Ammon's horn (tissue), 1 donor: ENCODE data around the gene C16orf86.

Experiments
- DNase-seq: peaks from one replicate; pipeline ENCODE4 v3.0.0-alpha.2; 2016; ENCODE audit warnings: low spot score

Gene C16orf86

GRCh38 chr16:67653789-67654402 lies 12.7 kb upstream of the C16orf86 start:
- DNase-seq = no peak

- DNase-seq = no peak
These were observed 12.2 kb upstream of the C16orf86 start for GRCh38 chr16:67654403-67654911.

GRCh38 chr16:67655363-67655762 lies 11.3 kb upstream of the C16orf86 start:
- no peak for DNase-seq

- no peak for DNase-seq
These were observed 10.1 kb upstream of the C16orf86 start for GRCh38 chr16:67656344-67657016.

- no peak for DNase-seq
These were observed 9.5 kb upstream of the C16orf86 start for GRCh38 chr16:67657017-67657608.

DNA sequence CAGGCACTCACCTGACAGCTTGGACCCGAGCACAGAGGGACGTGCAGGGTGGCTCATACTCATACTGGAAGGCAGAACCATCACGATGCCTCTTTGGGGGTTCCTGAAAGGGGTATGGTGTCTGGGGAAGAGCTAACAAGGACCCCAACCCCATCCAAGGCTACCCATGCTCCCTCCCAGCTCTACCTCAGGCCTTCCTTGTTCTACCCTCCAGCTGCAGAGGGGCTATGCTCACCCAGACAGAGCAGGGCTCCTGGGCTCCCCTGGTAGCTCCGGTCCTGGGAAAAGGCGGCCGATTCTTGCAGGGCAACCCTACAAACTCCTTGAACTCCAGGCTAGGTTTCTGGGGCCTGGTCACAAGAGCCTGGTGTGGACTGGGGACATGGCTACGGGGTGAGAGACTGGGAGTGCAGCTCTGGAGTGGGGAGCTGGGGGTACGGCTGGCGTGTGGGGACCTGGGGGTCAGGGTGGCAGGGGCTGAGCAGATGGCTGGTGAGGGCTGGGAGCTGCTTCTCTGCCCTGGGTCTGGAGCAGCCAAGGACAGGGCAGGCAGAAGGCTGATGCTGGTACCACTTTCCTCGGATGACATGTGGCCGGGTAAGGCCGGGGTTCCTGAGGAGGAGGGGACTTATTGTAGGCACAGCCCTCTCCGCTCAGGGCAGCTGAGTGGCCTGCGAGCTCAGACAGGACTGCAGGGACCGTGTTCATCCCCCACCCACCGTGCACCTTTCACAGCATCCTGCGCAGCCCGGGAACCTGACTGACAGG lies 8.7 kb upstream of the C16orf86 start:
- DNase-seq = no peak

DNA sequence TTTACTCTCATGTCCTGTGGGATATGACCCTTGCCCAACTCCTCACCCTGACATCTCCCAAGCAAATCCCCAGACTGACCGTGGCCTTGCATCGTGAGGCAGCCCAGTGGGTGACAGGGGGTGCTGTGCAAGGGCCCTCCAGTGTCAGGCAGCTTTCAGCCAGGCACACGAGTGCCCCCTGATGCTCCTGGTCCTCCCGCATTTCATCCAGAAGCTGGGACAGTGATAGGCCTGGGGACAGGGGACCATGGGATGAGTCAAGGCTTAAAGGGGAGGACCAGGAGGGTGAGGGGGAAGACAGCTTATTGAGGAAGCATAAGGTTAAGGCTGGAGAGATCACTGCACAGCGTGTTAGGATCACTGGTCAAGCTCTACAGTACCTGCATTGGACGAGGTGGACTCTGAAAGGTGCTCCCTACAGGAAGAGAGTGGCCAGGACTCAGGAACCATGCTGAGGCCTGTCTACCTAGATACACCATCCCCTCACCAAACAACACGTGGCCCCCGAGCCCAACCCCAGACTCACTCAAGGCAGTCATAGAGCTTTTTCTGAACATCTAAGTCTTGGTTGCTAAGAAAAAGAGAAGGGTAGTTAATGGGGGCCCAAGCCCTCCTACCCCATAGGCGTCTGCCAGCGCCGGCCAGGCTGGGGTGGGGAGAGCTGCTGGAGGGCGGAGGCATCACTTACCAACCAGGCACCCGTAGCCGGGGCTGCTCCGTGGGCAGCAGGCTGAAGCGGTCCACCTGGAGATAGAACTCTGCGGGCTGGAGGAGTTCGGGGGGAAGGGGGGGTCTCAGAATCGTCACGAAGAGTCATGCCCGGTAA lies 7.6 kb upstream of the C16orf86 start:
- DNase-seq = no peak

GRCh38 chr16:67659675-67660563 lies 6.7 kb upstream of the C16orf86 start, which contains the start of gene ACD:
ACD (minus strand) TSS chr16:67660260; CDS start chr16:67660220, 40 bp downstream.
- DNase-seq = peak; percentile 93

GRCh38 chr16:67660564-67661028 lies 6.0 kb upstream of the C16orf86 start, which contains the start of gene PARD6A:
PARD6A (plus strand) TSS chr16:67660960; CDS start chr16:67661039, 79 bp downstream.
- DNase-seq = peak; percentile 99

GRCh38 chr16:67661101-67661761 lies 5.4 kb upstream of the C16orf86 start:
- DNase-seq = no peak

DNA sequence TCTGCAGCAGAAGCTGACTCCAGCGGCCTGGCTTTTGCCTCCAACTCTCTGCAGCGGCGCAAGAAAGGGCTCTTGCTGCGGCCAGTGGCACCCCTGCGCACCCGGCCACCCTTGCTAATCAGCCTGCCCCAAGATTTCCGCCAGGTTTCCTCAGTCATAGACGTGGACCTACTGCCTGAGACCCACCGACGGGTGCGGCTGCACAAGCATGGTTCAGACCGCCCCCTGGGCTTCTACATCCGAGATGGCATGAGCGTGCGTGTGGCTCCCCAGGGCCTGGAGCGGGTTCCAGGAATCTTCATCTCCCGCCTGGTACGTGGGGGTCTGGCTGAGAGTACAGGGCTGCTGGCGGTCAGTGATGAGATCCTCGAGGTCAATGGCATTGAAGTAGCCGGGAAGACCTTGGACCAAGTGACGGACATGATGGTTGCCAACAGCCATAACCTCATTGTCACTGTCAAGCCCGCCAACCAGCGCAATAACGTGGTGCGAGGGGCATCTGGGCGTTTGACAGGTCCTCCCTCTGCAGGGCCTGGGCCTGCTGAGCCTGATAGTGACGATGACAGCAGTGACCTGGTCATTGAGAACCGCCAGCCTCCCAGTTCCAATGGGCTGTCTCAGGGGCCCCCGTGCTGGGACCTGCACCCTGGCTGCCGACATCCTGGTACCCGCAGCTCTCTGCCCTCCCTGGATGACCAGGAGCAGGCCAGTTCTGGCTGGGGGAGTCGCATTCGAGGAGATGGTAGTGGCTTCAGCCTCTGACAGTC lies 4.5 kb upstream of the C16orf86 start:
- no peak for DNase-seq

- DNase-seq = no peak
These were observed 4.0 kb upstream of the C16orf86 start for GRCh38 chr16:67662653-67663010.

DNA sequence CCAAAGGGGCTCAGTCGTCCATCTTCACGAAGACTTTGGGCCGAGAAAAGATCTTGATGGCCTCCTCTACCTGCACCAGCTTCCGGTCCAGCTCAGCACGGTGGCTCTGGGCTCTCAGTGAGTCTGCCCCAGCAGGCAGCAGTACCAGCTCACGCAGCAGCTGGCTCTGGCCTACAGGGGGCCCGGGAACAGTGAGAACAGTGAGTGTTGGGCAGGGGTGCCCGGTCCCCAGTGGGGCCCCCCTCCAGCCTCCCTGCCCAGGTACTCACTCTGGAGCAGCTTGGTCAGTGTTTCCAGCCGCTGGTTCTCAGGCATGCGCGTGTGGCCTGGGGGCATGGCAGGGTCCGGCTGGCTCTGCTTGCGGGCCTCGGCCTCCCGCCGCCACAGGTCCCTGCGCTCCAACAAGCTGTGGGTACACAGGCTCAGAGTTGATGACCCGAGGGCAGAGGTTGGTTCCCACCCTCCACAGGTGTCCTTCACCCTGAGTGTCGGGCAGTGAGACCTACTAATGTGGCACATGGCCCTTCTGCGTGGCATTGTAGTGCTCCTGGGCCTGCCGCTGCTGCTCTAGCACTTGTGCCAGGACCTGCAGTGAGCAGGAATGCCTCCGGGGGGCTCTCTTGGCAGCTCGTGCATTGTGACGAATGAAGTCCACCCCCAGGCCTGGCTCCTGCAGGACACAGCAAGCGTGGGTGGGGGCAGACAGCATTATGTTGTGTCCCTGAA lies 3.3 kb upstream of the C16orf86 start:
- DNase-seq = no peak

DNA sequence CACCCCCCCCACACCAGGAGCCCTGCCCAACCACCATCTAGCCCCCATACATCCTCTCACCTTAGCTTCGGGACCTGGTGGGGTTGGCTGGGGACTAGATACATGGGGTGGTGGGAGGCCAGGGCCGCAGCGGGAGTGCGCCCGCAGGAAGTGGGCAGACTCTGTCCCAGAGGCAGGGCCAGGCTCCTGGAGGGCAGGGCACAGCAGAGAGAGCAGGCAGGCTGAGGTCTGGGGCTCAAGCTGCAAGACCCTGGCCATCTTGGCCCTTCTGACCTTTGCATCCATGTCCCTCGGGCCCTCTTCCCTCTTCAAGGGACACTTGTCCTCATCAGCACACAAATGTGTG lies 2.8 kb upstream of the C16orf86 start:
- no peak for DNase-seq

GRCh38 chr16:67664258-67664657 lies 2.4 kb upstream of the C16orf86 start:
- no peak for DNase-seq

DNA sequence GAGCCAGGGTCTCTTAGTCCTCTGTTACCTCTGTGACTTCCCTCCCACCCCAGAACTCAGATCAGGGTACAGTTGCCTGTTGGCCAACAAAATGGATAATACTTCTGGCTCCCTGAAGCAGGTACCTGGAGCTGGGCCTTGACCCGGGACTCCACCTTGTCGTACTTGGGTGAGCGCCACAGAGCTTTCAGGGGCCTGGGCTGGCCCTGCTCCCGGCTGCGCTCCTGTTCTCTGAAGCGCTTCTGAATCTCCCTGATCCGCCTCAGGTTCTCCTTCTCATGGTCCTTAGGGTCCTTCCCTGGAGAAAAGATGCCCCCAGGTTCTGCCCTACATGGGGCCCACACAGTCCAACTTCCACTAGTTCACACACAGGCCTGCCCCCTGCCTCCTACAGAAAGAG lies 1.7 kb upstream of the C16orf86 start:
- no peak for DNase-seq

DNA sequence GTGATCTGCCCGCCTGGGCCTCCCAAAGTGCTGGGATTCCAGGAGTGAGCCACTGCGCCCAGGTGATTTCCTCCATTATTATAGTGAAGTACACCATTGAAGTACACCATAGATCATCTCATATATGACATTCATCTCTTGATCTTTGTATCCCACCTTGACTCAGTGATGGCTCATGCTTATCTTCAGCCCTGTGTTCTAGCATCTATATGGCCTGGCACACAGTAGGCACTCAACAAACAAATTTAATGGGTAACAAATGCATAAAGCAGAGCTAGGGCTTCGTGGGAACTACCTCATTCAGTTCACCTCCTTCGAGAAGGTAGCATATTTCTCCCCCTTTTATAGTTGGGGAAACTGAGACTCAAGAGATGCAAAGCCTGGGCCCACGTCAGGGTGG lies 1.0 kb upstream of the C16orf86 start:
- no peak for DNase-seq

- no peak for DNase-seq
These were observed 522 bp upstream of the C16orf86 start for GRCh38 chr16:67666032-67666551.
